ENCODE results near the gene SYNE1.
"Not testable (repeated sequence)": the region's sequence is repeated elsewhere in the genome, so short reads cannot be mapped to it uniquely, and the experiment has no call there.

The SYNE1 gene

GRCh38 chr6:152534541-152534940 lies 102.6 kb downstream of the SYNE1 start:
- H3K4me3 ChIP-seq (ENCODE audit: low read depth, low read length) = no peak overlapping the region
- in situ Hi-C loops (cut with HindIII; ENCODE audit: low sequenced_read_pairs) = no loop called here
- DNase-seq (ENCODE audit: low read depth) = no peak
- no peak for TF ChIP-seq CTCF (IDR thresholded peaks at IDR 0.05; ENCODE audit: low read depth, low read length, missing control alignments)

- TF ChIP-seq CTCF (IDR thresholded peaks at IDR 0.05; ENCODE audit: low read depth, low read length, missing control alignments) = no peak
- in situ Hi-C loops (cut with HindIII; ENCODE audit: low sequenced_read_pairs) = no loop called here
- DNase-seq (ENCODE audit: low read depth) = no peak
- H3K4me3 ChIP-seq (ENCODE audit: low read depth, low read length) = no peak overlapping the region
These were observed 104.4 kb downstream of the SYNE1 start for GRCh38 chr6:152532556-152533422.

- no peak for DNase-seq (ENCODE audit: low read depth)
- TF ChIP-seq CTCF (IDR thresholded peaks at IDR 0.05; ENCODE audit: low read depth, low read length, missing control alignments) = no peak
- in situ Hi-C loops (cut with HindIII; ENCODE audit: low sequenced_read_pairs) = no loop called here
- no peak overlapping the region for H3K4me3 ChIP-seq (ENCODE audit: low read depth, low read length)
These were observed 105.5 kb downstream of the SYNE1 start for GRCh38 chr6:152531659-152532058.

- no peak for DNase-seq (ENCODE audit: low read depth)
- in situ Hi-C loops (cut with HindIII; ENCODE audit: low sequenced_read_pairs) = no loop called here
- H3K4me3 ChIP-seq (ENCODE audit: low read depth, low read length) = no peak overlapping the region
- no peak for TF ChIP-seq CTCF (IDR thresholded peaks at IDR 0.05; ENCODE audit: low read depth, low read length, missing control alignments)
These were observed 107.8 kb downstream of the SYNE1 start for GRCh38 chr6:152529369-152529768.

GRCh38 chr6:152514120-152514519 lies 123.0 kb downstream of the SYNE1 start:
- DNase-seq (ENCODE audit: low read depth); H3K4me3 ChIP-seq (ENCODE audit: low read depth, low read length); in situ Hi-C loops (cut with HindIII; ENCODE audit: low sequenced_read_pairs): not testable (repeated sequence)

- TF ChIP-seq CTCF (IDR thresholded peaks at IDR 0.05; ENCODE audit: low read depth, low read length, missing control alignments) = no peak
- no peak for DNase-seq (ENCODE audit: low read depth)
- in situ Hi-C loops (cut with HindIII; ENCODE audit: low sequenced_read_pairs) = no loop called here
- H3K4me3 ChIP-seq (ENCODE audit: low read depth, low read length) = no peak overlapping the region
These were observed 127.2 kb downstream of the SYNE1 start for GRCh38 chr6:152509916-152510315.

GRCh38 chr6:152508477-152508876 lies 128.7 kb downstream of the SYNE1 start:
- no peak for TF ChIP-seq CTCF (IDR thresholded peaks at IDR 0.05; ENCODE audit: low read depth, low read length, missing control alignments)
- DNase-seq (ENCODE audit: low read depth) = no peak
- no peak overlapping the region for H3K4me3 ChIP-seq (ENCODE audit: low read depth, low read length)
- in situ Hi-C loops (cut with HindIII; ENCODE audit: low sequenced_read_pairs) = no loop called here
